Measurements from ENCODE around the gene ACTL10.

Gene ACTL10

DNA sequence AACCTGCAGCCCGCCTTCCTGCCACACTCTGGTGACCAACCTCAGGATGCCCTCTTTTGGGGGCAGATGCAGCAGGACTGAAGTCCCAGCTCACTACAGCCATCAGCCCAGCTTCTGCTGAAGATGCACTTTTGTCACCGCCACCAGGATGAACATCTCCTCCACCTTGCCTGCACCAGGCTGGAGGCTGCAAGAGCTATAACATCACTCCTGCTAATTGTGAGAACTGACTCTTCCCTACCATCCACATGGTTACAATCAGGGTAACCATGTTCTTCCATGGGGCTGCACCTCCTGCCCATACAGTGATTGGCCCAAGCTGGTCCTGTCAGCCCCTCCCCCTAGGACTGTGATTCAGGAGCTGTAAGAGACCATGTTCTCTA, 2.0 kb upstream of the ACTL10 start:
- no peak for DNase-seq

GRCh38 chr20:33667245-33667675, 517 bp downstream of the ACTL10 start:
- DNase-seq = peak; percentile 57

DNA sequence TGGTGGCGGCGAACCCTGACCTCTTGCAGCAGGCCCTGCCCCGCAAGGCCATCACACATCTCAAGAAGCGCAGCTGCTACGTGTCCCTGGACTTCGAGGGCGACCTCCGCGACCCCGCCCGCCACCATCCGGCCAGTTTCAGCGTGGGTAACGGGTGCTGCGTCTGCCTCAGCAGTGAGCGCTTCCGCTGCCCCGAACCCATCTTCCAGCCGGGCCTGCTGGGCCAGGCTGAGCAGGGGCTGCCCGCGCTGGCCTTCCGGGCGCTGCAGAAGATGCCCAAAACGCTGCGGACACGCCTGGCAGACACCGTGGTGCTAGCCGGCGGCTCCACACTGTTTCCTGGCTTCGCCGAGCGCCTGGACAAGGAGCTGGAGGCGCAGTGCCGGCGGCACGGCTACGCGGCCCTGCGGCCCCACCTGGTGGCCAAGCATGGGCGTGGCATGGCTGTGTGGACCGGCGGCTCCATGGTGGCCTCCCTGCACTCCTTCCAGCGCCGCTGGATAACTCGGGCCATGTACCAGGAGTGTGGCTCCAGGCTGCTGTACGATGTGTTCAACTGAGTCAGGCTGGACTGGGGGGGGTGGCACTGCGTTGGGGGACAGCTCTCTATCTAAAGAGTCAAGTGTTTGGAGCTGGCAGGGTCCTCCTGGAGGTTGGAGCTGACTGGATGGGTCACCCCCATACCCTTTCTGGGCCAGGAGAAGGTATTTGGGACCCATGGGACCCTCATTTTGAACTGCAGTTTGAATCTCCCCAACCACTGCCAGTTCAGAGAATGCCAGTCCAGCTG, 1.1 kb downstream of the ACTL10 start:
- peak; percentile 82 for DNase-seq

DNA sequence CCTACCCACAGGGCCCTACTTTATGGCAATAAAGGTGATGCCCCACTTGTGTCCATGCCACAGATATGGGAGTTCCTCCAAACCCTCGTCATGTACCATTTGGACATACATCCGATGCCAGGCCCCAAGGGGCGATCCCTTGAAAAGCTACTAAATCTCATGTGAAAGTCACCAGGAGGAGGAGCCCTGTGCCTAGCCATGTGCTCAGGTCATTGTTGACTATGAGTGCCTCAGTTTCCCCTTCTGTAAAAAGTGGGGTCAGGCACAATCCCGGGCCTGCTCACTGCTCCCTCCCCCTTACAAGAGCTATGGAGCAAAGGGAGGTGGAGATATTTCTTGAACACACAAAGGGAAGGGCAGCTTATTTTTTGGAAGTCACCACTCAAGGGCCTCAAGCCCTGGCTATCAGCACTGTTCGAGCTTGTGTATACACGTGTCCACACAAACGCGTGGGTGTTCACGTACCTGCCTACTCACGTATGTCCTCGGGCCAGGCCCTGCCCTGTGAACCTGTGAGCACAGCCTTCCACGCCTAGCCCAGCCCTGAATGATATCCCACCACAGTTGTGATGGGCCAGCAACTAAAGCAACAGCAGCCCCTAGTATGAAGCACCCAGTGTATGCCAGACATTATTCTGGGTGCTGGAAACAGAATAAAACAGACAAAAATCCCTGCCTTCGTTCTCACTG, 1.9 kb downstream of the ACTL10 start:
- DNase-seq = no peak

DNA sequence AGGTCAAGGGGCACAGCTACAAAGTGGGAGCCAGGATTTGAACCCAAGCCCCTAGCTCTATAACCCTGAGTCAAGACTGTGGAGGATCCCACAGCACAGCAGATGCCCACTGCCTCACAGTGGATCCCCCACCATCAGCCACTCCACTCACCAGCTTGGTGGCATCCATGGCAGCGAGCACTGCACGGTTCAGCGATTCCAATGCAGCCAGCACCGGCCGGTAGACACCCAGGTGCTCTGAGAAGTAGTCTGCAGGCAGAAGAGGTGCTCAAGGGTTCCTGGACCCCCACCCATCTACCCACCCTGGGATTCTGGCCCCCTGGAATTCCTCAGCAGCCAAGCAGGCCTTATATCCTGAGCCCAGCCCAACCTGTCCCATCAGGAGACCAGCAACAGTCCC, 2.5 kb downstream of the ACTL10 start:
- DNase-seq = no peak

GRCh38 chr20:33669873-33670640, 3.3 kb downstream of the ACTL10 start:
- no peak for DNase-seq

- no peak for DNase-seq
Measured at GRCh38 chr20:33670715-33671499, 4.2 kb downstream of the ACTL10 start.

DNA sequence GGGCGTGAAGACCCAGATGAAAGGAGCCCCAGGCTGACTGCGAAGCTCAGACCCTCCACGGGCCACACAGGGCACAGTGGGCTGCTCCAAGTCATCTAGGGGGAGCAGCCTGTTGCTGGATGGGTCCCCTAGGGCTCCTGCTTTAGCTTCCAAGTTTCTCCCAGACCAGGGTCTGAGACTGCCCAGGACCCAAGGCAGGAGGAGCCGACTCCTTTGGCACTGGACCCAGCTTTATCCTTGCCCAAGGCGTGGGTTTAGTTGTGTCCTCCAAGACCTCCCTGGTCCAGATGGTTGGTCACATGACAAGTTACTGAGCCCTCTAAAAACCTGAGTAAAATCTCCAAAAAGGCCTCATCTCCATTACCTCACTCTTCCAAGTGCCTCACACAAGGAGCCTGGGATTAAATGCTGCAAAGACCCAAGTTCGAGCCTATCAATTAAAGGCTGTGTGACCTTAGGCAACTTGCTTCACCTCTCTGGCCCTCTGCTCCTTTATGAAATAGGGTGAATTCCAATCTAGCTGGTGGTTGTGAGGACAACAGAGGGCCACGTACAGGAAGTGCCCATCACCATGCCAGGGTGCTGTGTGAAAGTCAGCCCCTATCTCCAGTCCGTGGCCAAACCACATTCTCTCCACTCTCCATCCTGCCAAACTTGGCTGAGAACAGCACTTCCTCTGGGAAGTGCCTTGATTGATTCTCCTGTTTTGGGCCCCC, 5.0 kb downstream of the ACTL10 start:
- no peak for DNase-seq

DNA sequence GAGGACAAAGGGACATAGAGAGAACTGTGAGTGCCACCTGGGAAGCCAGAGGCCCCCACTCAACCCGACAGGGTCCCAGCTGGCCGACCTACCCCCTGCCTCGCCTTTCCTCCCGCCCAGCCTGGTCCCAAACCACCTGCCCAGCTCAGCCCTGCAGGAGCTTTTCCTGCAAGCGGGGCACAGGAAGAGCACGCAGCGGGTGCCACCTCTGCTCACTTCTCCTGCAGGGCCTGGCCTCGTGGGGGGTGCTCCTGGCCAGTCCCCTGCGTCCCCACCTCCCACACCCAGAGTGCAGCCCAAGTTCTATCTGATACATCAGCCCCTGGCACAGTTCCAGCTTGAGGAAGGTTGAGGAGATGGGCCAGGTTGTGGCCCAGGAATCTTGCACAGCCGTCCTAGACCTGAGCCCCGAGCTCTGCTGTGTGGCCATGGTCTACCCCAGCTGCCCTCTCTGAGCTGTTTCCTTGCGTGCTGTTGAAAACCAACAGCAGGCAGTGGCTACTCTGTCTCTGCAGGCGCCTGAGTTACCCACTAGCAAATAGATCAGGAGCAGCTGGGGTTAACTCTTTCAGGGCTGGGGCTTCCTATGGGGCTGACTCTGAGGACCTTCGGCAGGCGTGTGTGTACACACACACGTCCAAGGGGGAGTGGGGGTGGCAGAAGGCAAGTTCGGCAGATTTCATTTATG, 5.8 kb downstream of the ACTL10 start:
- DNase-seq = no peak

DNA sequence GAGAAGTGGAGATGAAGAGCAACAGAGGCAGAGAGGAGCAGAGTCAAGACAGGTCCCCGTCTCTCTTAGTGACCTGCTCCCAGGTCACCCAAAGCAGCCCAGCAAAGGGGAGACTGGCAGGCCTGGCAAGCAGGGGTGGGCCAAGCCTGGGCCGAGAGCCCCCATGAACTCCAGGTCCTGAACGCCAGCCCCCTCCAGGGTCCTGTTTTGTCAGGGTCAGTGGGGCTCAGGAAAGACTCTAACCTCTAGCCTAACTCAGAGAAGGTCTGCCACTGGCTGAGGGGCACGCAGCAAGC, 6.3 kb downstream of the ACTL10 start:
- no peak for DNase-seq

GRCh38 chr20:33673410-33674293, 6.9 kb downstream of the ACTL10 start:
- DNase-seq = no peak

- peak; percentile 70 for DNase-seq
Measured at GRCh38 chr20:33674294-33675135, 7.8 kb downstream of the ACTL10 start, which contains the start of gene NECAB3. Gene NECAB3, minus strand, starts transcription at chr20:33674428. Its CDS starts 76 bp downstream, at chr20:33674352.

DNA sequence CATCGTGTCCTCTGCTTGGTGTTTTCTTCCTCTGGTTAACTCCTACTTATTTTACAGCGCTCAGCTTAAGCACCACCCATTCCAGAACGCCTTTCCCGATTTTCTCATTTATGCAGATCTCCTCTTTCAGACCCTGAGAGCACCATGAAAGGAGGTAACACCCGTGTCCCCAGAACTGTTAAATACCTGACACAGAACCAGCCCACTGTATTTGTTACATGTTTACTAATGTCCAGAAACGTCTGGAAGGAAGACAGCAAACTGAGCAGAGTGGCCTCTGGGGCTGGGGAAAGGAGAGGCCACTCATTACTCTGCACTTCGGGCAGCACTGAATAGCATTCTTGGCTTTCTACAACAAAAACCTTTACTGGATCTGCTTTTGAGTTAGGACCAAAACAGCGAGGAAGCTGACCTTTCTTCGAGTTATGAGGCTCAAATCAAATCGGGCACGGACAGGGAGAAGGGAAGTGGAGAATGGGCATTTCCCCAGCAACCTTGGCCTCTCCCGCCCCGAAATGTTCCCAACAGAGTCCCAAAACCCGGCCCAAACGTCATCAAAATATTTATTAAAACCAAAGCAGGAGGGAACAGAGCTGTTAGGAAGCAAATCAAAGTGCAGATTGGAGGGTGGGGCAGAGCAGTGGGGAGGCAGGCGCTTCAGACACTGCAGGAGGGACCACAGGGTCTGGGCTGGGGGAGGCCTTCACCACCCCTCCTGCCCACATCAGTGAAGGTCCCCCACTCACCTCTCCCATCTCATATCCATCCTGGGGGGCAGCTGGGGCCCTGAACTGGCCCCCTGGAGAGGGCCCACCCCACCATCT, 8.6 kb downstream of the ACTL10 start:
- peak; percentile 62 for DNase-seq

DNA sequence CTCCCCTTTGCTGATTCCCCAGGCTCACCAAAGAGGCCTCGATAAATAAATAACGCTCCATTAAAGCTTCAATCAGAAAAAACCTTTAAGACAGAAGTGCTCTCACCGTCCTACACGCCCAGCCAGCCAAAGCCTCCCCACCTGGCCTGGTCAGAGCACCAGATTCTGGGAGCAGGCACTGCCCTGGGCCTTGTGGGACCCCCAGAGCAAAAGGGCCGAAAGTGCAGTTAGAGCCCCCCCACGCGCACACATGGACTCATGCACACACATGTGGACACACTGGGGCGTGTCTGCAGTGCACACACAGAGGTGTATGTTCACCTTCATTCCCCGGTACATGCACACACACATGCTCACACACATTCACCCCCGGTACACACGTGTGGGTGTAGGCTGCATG, 9.4 kb downstream of the ACTL10 start:
- no peak for DNase-seq

GRCh38 chr20:33676652-33677645, 10.2 kb downstream of the ACTL10 start:
- DNase-seq = no peak

DNA sequence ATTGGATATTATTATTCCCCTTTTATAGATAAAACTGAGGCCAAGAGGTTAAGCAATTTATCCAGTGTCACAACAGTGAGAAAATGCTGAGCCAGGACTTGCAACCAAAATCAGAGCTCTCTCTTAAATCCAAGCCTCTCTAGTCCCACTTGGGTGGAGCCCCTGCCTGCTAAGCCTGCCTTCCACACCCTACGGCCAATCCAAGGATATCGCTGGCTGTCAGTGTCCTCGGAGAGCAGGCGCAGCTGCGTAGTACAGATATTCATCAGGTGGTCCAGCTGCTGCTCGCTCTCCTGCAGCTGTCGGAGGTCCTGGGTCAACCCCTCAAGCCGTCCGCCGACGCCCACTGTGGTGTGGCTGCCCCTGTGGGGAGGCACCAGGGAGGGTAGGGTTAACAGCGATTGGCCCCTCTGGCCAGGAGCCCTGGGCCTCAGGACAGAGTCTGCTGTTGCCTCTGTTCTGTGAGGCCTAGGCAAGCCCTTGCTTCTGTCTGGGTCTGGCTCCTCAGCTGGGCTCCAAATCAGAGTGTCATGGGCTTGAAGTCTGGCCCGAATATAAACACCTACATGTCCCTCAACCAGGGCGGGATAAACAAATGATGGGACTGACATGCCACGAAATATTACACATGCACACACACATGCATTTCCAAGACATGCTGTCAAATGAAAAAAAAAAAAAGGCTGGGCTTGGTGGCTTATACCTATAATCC, 11.4 kb downstream of the ACTL10 start:
- no peak for DNase-seq
